K562 (cell line): ENCODE measurements around the gene SSBP2. TPM values are rescaled to one million over a fixed set of nuclear protein-coding genes. Genes with fewer than 3 reads are reported as not detected.
A peak's percentile ranks its signal among the peaks of the same experiment; 100 is the strongest.

Experiments used
- ATAC-seq: fragments of 200-7000 bp; cut with Tn5 transposase; 3 replicates; pipeline ENCODE4 v1.9.1; 2020; ENCODE audit warnings: moderate library complexity
- BruUV-seq: library from RNA; stranded (reverse); fragments of 400-500 nt; replicated peaks from 2 replicates; lab custom pipeline; 2021; lab: Mats Ljungman, UMichigan
- CTCF ChIA-PET: fragments of 300-600 bp; formaldehyde crosslinking; extraction: SDS; loops from one replicate; lab custom pipeline; 2021; ENCODE audit warnings: low intra/inter-chr PET ratio; lab: Yijun Ruan, JAX
- POLR2A ChIA-PET: fragments of 300-600, 350-650 bp; sonication (Branson Sonifier 250); formaldehyde crosslinking; extraction: SDS; loops from one replicate; lab custom pipeline; 2021; ENCODE audit warnings: antibody characterized with exemption, inconsistent platforms; lab: Yijun Ruan, JAX
- DNase-seq, 4 experiments: peaks; one replicate each; pipeline versions ENCODE4 v3.0.0 to v3.0.0-alpha.2; 2011 to 2018; ENCODE audit warnings: low spot score in 3 of 4, mixed read lengths in 3 of 4; ENCODE audit errors: extremely low read depth in 1 of 4
- FAIRE-seq: peaks from 2 replicates; lab custom pipeline; 2011; peaks lifted over from hg19 to GRCh38; lab: Jason Lieb, UNC
- H2AFZ ChIP-seq: 2 replicates; pipeline ENCODE4 v1.6.0; 2011; ENCODE audit warnings: low read depth, low read length, control low read depth, inconsistent platforms
- H3K27ac ChIP-seq: fragments of 200-600 bp; 3 replicates; pipeline ENCODE4 v1.8.0; 2011; ENCODE audit warnings: low read depth, mild to moderate bottlenecking, control low read depth, inconsistent platforms, low read length, moderate library complexity, mixed read lengths; ENCODE audit errors: extremely low read depth
- H3K27me3 ChIP-seq, 2 experiments: fragments of 300-600 bp in 1 of 2; 2 replicates in 1 of 2; 3 replicates in 1 of 2; pipeline versions ENCODE4 v1.6.0 to v1.8.0; 2011; ENCODE audit warnings: inconsistent platforms in 2 of 2, low read length in 2 of 2, mild to moderate bottlenecking in 1 of 2, mixed read lengths in 1 of 2, moderate library complexity in 1 of 2; ENCODE audit not compliant: control insufficient read depth in 2 of 2, insufficient read depth in 2 of 2
- H3K36me3 ChIP-seq: fragments of 300-600 bp; 3 replicates; pipeline ENCODE4 v1.8.0; 2011; ENCODE audit warnings: mild to moderate bottlenecking, low read length, inconsistent platforms; ENCODE audit not compliant: control insufficient read depth, insufficient read depth
- H3K4me1 ChIP-seq, 2 experiments: fragments of 200-600 bp in 1 of 2; replicated peaks in 1 of 2; 2 replicates in 1 of 2; 3 replicates in 1 of 2; pipeline versions ENCODE4 v1.5.1 to v1.8.0; 2011; ENCODE audit warnings: inconsistent platforms in 2 of 2, low read length in 2 of 2, mild to moderate bottlenecking in 1 of 2, mixed read lengths in 1 of 2, moderate library complexity in 1 of 2; ENCODE audit not compliant: control insufficient read depth in 2 of 2, insufficient read depth in 2 of 2
- H3K4me2 ChIP-seq: 2 replicates; pipeline ENCODE4 v1.6.1; 2011; ENCODE audit warnings: low read length, control low read depth, inconsistent platforms, mixed read lengths; ENCODE audit not compliant: insufficient read depth
- H3K4me3 ChIP-seq: fragments of 200-600 bp; sonication (generic), shearing (Covaris generic); 2 replicates; pipeline ENCODE4 v1.5.1; 2016; ENCODE audit warnings: control low read depth, inconsistent platforms
- H3K79me2 ChIP-seq: fragments of 200-600 bp; 3 replicates; pipeline ENCODE4 v1.8.0; 2011; ENCODE audit warnings: low read length, inconsistent platforms; ENCODE audit not compliant: control insufficient read depth, insufficient read depth
- H3K9ac ChIP-seq, 2 experiments: 2 replicates each; pipeline versions ENCODE4 v1.6.0 to v1.6.1; 2011; ENCODE audit warnings: low read depth in 2 of 2, low read length in 2 of 2, control low read depth in 1 of 2, inconsistent platforms in 1 of 2, mild to moderate bottlenecking in 1 of 2, mixed read lengths in 1 of 2; ENCODE audit not compliant: insufficient read depth in 1 of 2
- H3K9me1 ChIP-seq: one replicate; pipeline ENCODE4 v1.6.0; 2011; ENCODE audit warnings: inconsistent platforms, mild to moderate bottlenecking, low read length, moderate library complexity; ENCODE audit not compliant: control insufficient read depth, insufficient read depth
- H3K9me3 ChIP-seq: replicated peaks from 2 replicates; pipeline ENCODE4 v1.5.1; 2011; ENCODE audit warnings: low read depth, low read length, inconsistent platforms; ENCODE audit not compliant: control insufficient read depth, insufficient read depth
- H4K20me1 ChIP-seq: replicated peaks from 2 replicates; pipeline ENCODE4 v1.6.1; 2011; ENCODE audit warnings: low read length, inconsistent platforms, mixed read lengths; ENCODE audit not compliant: control insufficient read depth, insufficient read depth
- ARID1B ChIP-seq: fragments of 450-650 bp; IDR thresholded peaks from 2 replicates; pipeline ENCODE4 v1.6.1; 2016; ENCODE audit warnings: antibody characterized with exemption, mild to moderate bottlenecking, inconsistent platforms
- CREM ChIP-seq: IDR thresholded peaks from 2 replicates; pipeline ENCODE4 v1.6.1; 2014; ENCODE audit warnings: antibody characterized with exemption, low read depth
- DNMT1 ChIP-seq: fragments of 450-650 bp; IDR thresholded peaks from 2 replicates; pipeline ENCODE4 v1.6.1; 2016; ENCODE audit warnings: antibody characterized with exemption, mild to moderate bottlenecking
- ETV1 ChIP-seq: fragments of 450-650 bp; conservative IDR thresholded peaks from 2 replicates; pipeline ENCODE4 v1.6.1; 2016; ENCODE audit warnings: missing genetic modification characterization, control low read depth, low read depth, missing compliant biosample characterization
- RBM39 ChIP-seq: fragments of 200-400 bp; formaldehyde crosslinking; optimal IDR thresholded peaks from 2 replicates; pipeline ENCODE3; 2018; ENCODE audit warnings: low read depth, low read length
- TEAD4 ChIP-seq, 2 experiments: sonication (generic) in 1 of 2; formaldehyde crosslinking in 1 of 2; IDR thresholded peaks; 2 replicates each; pipeline versions ENCODE4 v1.6.1 to v1.8.0; 2012 to 2022; ENCODE audit warnings: borderline replicate concordance in 1 of 2, inconsistent platforms in 1 of 2, low read length in 1 of 2, mild to moderate bottlenecking in 1 of 2, missing genetic modification reagents in 1 of 2
- WGBS: fragments of 100-300 bp; shearing (Covaris generic); methylation state at CpG from one replicate; pipeline ENCODE4 v1.1.6; 2016; ENCODE audit warnings: low coverage, mixed read lengths; ENCODE audit not compliant: insufficient coverage; ENCODE audit errors: missing lambda C conversion rate; 5-methylcytosine and 5-hydroxymethylcytosine counted together
- in situ Hi-C: fragments of 300-500 bp; cut with MboI; formaldehyde crosslinking; loops from 4 replicates; pipeline ENCODE4 v1.15.0; 2018; ENCODE audit warnings: inconsistent platforms, mixed read lengths
- intact Hi-C: fragments of 100-400 bp; cut with micrococcal nuclease; formaldehyde crosslinking; loops from 2 replicates; pipeline ENCODE4 v1.14.2; 2022
- polyA plus RNA-seq, 8 experiments: library from polyadenylated mRNA; depleted of rRNA in 4 of 8; stranded (reverse) in 5 of 8; unstranded in 3 of 8; fragments of >200 nt; fragmentation: Nextera tagmentation in 2 of 8; fragmentation: Illumina TruSeq in 1 of 8; extraction: Ambion mirVana in 2 of 8; extraction: Trizol in 1 of 8; gene quantifications; 2 replicates each; pipeline versions ENCODE4 v1.2.1 to v1.2.3, GENCODE V29; 2011 to 2014; ENCODE audit warnings: inconsistent platforms in 1 of 8, missing spikeins in 1 of 8
- total RNA-seq, 7 experiments: library from RNA; depleted of rRNA in 6 of 7; stranded (reverse); fragments of >200 nt in 6 of 7; fragmentation: Illumina TruSeq in 2 of 7; extraction: Trizol in 2 of 7; gene quantifications; 2 replicates each; pipeline versions ENCODE4 v1.2.1 to v1.2.3, GENCODE V29; 2011 to 2021; ENCODE audit warnings: low replicate concordance in 1 of 7
- TF ChIP-seq, protein P1 (sequence below): IDR thresholded peaks from 2 replicates; pipeline ENCODE4 v1.6.1; 2012; ENCODE audit warnings: low read depth, low read length, improper control_type of control experiment, borderline replicate concordance
- TF ChIP-seq, protein P2 (sequence below): sonication (generic); IDR thresholded peaks from 2 replicates; pipeline ENCODE4 v1.6.1; 2016

SSBP2 gene
- total and polyA plus RNA-seq, 9 of the 15 experiments (the other 6 are each of a cell fraction or from before 2014, with no cell fraction given): 22.3 to 133 (median 42.1) TPM

DNA sequence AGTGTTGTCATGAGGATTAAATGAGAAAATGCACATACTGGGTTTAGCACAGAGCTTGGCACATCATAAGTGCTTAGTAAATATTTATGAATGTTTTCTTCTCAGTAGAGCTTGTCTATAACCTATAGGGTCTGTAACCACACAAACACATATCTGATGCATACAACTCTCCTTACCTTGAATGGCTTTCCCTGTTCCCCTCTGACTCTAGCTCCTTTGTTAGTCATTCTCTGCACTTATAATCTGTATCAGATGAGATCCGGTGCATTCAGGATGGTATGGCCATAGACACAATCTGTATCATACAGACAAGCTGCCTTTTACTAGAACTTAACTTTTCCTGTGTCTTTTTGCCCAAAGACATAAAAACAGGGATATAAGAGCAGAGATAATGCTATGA lies 11.1 kb upstream of the SSBP2 start:
- TF ChIP-seq ARID1B: 0 out of 2 replicates have a peak, but pooled peaks have one; percentile 12
- TF ChIP-seq DNMT1: no peak
- TF ChIP-seq CREM: 0 out of 2 replicates have a peak, but pooled peaks have one; percentile 3
- no peak for TF ChIP-seq RBM39
- 0 out of 2 replicates have a peak, but pooled peaks have one; percentile 7 for TF ChIP-seq ETV1 (tag)
- TF ChIP-seq, protein P1, sequence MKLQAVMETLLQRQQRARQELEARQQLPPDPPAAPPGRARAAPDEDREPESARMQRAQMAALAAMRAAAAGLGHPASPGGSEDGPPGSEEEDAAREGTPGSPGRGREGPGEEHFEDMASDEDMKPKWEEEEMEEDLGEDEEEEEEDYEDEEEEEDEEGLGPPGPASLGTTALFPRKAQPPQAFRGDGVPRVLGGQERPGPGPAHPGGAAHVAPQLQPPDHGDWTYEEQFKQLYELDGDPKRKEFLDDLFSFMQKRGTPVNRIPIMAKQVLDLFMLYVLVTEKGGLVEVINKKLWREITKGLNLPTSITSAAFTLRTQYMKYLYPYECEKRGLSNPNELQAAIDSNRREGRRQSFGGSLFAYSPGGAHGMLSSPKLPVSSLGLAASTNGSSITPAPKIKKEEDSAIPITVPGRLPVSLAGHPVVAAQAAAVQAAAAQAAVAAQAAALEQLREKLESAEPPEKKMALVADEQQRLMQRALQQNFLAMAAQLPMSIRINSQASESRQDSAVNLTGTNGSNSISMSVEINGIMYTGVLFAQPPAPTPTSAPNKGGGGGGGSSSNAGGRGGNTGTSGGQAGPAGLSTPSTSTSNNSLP: peak; percentile 63; the same call in 1 of the 2 replicates
- TF ChIP-seq TEAD4 (IDR thresholded peaks at IDR 0.05; ENCODE audit: low read length): 0 out of 2 replicates have a peak, but pooled peaks have one; percentile 5
- TF ChIP-seq TEAD4 (CRISPR knock-in tag; IDR thresholded peaks at IDR 0.05; ENCODE audit: borderline replicate concordance): no peak
- TF ChIP-seq, protein P2, sequence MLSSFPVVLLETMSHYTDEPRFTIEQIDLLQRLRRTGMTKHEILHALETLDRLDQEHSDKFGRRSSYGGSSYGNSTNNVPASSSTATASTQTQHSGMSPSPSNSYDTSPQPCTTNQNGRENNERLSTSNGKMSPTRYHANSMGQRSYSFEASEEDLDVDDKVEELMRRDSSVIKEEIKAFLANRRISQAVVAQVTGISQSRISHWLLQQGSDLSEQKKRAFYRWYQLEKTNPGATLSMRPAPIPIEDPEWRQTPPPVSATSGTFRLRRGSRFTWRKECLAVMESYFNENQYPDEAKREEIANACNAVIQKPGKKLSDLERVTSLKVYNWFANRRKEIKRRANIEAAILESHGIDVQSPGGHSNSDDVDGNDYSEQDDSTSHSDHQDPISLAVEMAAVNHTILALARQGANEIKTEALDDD: peak; percentile 69; the same call in 1 of the 2 replicates
- no peaks in the 10 kb centered on the region for H4K20me1 ChIP-seq
- no peak overlapping the region for H3K4me2 ChIP-seq
- no peaks in the 10 kb centered on the region for H3K9me3 ChIP-seq
- no peaks in the 10 kb centered on the region for H3K9me1 ChIP-seq
- WGBS: 14% methylated on average over 1 of the region's 1 CpG
- peaks cover 26% of the 10 kb centered on the region for H3K79me2 ChIP-seq
- no peak overlapping the region for H3K27ac ChIP-seq
- no peak overlapping the region for H2AFZ ChIP-seq
- no peak overlapping the region for H3K4me3 ChIP-seq
- H3K36me3 ChIP-seq: no peaks in the 10 kb centered on the region
- POLR2A ChIA-PET: interaction anchor here (0.8 to 3.0 kb wide), 5 partner anchors 11 to 41 kb away, joined by 3 to 35 read pairs (median 15); partner anchors contain the start of gene SSBP2
- ATAC-seq (peak; percentile 3; the same call in 2 of the 3 replicates), FAIRE-seq (no peak), DNase-seq (peak in 1 of 4 experiments; percentile 29)
- intact Hi-C loops: no loop called here
- in situ Hi-C loops: no loop called here
- no TSS peak for BruUV-seq
- CTCF ChIA-PET: no interaction called here
- no peaks in the 10 kb centered on the region for H3K27me3 ChIP-seq
- H3K4me1 ChIP-seq: peaks cover 0 to 52% of the 10 kb centered on the region in 2 experiments; a peak in 3 of 5 replicates
- no peak overlapping the region; a peak in 1 of 4 replicates for H3K9ac ChIP-seq
